Measurements from ENCODE around the gene ZNF101. TPM values are rescaled to one million over a fixed set of nuclear protein-coding genes. Genes with fewer than 3 reads are reported as not detected.

Gene ZNF101
- polyA plus RNA-seq, 1 experiment: 2.5 TPM

GRCh38 chr19:19630426-19630825 is 38.2 kb upstream of the ZNF101 start:
- Histone ChIP-seq H3K4me3 (ENCODE audit: low read depth, low read length) (no peak overlapping the region), H3K27me3 (ENCODE audit: control insufficient read depth, insufficient read depth, low read length) (no peaks in the 10 kb centered on the region), H3K36me3 (ENCODE audit: control insufficient read depth, insufficient read depth, low read length) (peaks cover 22% of the 10 kb centered on the region)
- POLR2A ChIA-PET: no interaction called here
- CTCF ChIA-PET: interaction anchor here (1.5 kb wide), 1 partner anchor 14 kb away, joined by 3 read pairs; no protein-coding TSS in a partner anchor
- no peak for TF ChIP-seq CTCF (IDR thresholded peaks at IDR 0.05; ENCODE audit: insufficient read depth, low read depth, low read length)
- DNase-seq (ENCODE audit: low read depth): no peak

- Histone ChIP-seq H3K36me3 (ENCODE audit: control insufficient read depth, insufficient read depth, low read length) (peaks cover 23% of the 10 kb centered on the region), H3K4me3 (ENCODE audit: low read depth, low read length) (no peak overlapping the region), H3K27me3 (ENCODE audit: control insufficient read depth, insufficient read depth, low read length) (no peaks in the 10 kb centered on the region)
- DNase-seq (ENCODE audit: low read depth): no peak
- no peak for TF ChIP-seq CTCF (IDR thresholded peaks at IDR 0.05; ENCODE audit: insufficient read depth, low read depth, low read length)
- ChIA-PET CTCF (no interaction called here), POLR2A (no interaction called here)
These were observed 37.3 kb upstream of the ZNF101 start for GRCh38 chr19:19631346-19631745.

- Histone ChIP-seq H3K4me3 (ENCODE audit: low read depth, low read length) (no peak overlapping the region), H3K36me3 (ENCODE audit: control insufficient read depth, insufficient read depth, low read length) (peaks cover 30% of the 10 kb centered on the region), H3K27me3 (ENCODE audit: control insufficient read depth, insufficient read depth, low read length) (no peaks in the 10 kb centered on the region)
- ChIA-PET POLR2A (no interaction called here), CTCF (interaction anchor here (0.6 to 2.2 kb wide), 3 partner anchors 82 to 611 kb away, joined by 3 to 6 read pairs (median 3); no protein-coding TSS in a partner anchor)
- no peak for TF ChIP-seq CTCF (IDR thresholded peaks at IDR 0.05; ENCODE audit: insufficient read depth, low read depth, low read length)
- DNase-seq (ENCODE audit: low read depth): no peak
These were observed 36.0 kb upstream of the ZNF101 start for GRCh38 chr19:19632661-19633060.

- ChIA-PET CTCF (interaction anchor here (1.5 to 2.2 kb wide), 2 partner anchors 101 to 102 kb away, joined by 6 read pairs; no protein-coding TSS in a partner anchor), POLR2A (no interaction called here)
- TF ChIP-seq CTCF (IDR thresholded peaks at IDR 0.05; ENCODE audit: insufficient read depth, low read depth, low read length): no peak
- H3K36me3 ChIP-seq (ENCODE audit: control insufficient read depth, insufficient read depth, low read length): peaks cover 31% of the 10 kb centered on the region
- no peaks in the 10 kb centered on the region for H3K27me3 ChIP-seq (ENCODE audit: control insufficient read depth, insufficient read depth, low read length)
- no peak for DNase-seq (ENCODE audit: low read depth)
- no peak overlapping the region for H3K4me3 ChIP-seq (ENCODE audit: low read depth, low read length)
These were observed 34.7 kb upstream of the ZNF101 start for GRCh38 chr19:19633711-19634515.

GRCh38 chr19:19634516-19635312 is 33.9 kb upstream of the ZNF101 start:
- Histone ChIP-seq H3K4me3 (ENCODE audit: low read depth, low read length) (no peak overlapping the region), H3K36me3 (ENCODE audit: control insufficient read depth, insufficient read depth, low read length) (peaks cover 33% of the 10 kb centered on the region), H3K27me3 (ENCODE audit: control insufficient read depth, insufficient read depth, low read length) (no peaks in the 10 kb centered on the region)
- ChIA-PET CTCF (interaction anchor here (1.0 to 2.2 kb wide), 3 partner anchors 80 to 103 kb away, joined by 4 to 6 read pairs (median 6); no protein-coding TSS in a partner anchor), POLR2A (no interaction called here)
- no peak for TF ChIP-seq CTCF (IDR thresholded peaks at IDR 0.05; ENCODE audit: insufficient read depth, low read depth, low read length)
- no peak for DNase-seq (ENCODE audit: low read depth)
